Mesothelial cell of epicardium (in vitro differentiated cells): ENCODE measurements around the gene NT5M. TPM values are rescaled to one million over a fixed set of nuclear protein-coding genes. Genes with fewer than 3 reads are reported as not detected.

Source experiments
- DNase-seq, 2 experiments: peaks; one replicate each; pipeline ENCODE4 v3.0.0; 2021; ENCODE audit warnings: low spot score in 2 of 2; ENCODE audit not compliant: unreplicated experiment in 2 of 2
- H3K27ac Mint-ChIP-seq: 2 replicates; pipeline ENCODE4 v1.8.0; 2021; ENCODE audit warnings: mixed read lengths
- H3K27me3 Mint-ChIP-seq: 2 replicates; pipeline ENCODE4 v1.8.0; 2021; ENCODE audit warnings: low read depth, mixed read lengths
- H3K36me3 Mint-ChIP-seq: 2 replicates; pipeline ENCODE4 v1.8.0; 2021; ENCODE audit warnings: mixed read lengths
- H3K4me1 Mint-ChIP-seq: 2 replicates; pipeline ENCODE4 v1.8.0; 2021; ENCODE audit warnings: mixed read lengths
- H3K4me3 Mint-ChIP-seq: 2 replicates; pipeline ENCODE4 v1.8.0; 2021; ENCODE audit warnings: mild to moderate bottlenecking, moderate library complexity, mixed read lengths
- H3K9me3 Mint-ChIP-seq: 2 replicates; pipeline ENCODE4 v1.8.0; 2021; ENCODE audit warnings: mixed read lengths
- total RNA-seq: library from RNA; stranded (reverse); gene quantifications from 3 replicates; pipeline ENCODE4 v1.2.1, GENCODE V29; 2021
- TF ChIP-seq, protein P1 (sequence below): fragments of 200-600 bp; sonication (generic); IDR thresholded peaks from one replicate; pipeline ENCODE4 v1.5.0; 2021; ENCODE audit warnings: antibody characterized with exemption; ENCODE audit not compliant: unreplicated experiment

The NT5M gene
- total RNA-seq, 1 donor from 2014 or later: 4.6 TPM

DNA sequence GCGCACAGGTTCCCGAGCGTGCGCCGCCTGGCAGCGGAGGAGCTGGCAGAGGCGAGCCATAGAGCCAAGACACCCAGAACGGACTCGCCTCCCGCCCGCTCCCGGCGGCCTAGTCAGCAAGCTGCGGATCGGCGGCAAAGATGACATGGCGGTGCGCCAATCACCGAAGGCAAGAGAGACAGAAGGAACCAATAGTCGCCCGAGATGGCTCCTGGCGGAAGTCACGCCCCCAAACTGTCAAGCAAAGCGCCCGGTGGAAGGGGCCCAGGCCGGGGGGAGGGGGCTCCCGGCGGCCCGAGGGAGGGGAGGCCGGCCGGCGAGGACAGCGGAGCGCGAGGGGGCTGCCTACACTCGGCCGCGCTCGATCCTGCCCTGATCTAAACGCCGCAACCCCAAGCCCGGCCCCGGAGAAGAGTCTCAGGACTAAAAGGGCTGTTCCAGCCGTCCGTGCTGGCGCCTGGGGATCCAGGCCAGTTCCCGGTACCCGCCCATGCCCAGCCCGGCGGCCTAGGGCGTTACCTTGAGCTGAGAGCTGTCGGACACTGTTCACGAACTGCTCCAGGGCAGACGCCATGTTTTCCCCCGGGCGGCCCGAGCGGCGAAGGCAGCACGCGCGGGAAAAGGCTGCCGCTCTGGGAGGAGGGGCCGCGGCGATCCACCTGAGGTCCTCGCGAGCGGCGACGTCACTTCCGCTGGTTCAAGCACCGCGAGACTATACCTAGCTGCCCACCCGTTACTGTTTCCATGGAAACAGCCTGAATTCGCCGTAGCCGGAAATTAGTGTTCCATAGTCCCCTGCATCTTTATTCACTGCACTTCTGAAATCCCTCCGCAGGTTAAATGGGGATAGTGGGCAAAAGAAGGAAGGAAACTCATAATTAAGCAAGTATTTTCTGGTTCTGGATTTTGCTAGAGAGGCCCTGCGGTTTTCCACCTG lies 22.3 kb upstream of the NT5M start, which contains the start of gene COPS3:
TSS of gene COPS3 (minus strand) at position 634 of the 937 bp plus-strand sequence. CDS start at position 574, 60 bp downstream.
- TF ChIP-seq, protein P1, sequence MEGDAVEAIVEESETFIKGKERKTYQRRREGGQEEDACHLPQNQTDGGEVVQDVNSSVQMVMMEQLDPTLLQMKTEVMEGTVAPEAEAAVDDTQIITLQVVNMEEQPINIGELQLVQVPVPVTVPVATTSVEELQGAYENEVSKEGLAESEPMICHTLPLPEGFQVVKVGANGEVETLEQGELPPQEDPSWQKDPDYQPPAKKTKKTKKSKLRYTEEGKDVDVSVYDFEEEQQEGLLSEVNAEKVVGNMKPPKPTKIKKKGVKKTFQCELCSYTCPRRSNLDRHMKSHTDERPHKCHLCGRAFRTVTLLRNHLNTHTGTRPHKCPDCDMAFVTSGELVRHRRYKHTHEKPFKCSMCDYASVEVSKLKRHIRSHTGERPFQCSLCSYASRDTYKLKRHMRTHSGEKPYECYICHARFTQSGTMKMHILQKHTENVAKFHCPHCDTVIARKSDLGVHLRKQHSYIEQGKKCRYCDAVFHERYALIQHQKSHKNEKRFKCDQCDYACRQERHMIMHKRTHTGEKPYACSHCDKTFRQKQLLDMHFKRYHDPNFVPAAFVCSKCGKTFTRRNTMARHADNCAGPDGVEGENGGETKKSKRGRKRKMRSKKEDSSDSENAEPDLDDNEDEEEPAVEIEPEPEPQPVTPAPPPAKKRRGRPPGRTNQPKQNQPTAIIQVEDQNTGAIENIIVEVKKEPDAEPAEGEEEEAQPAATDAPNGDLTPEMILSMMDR: no peak
- Mint-ChIP-seq H3K27me3 (no peaks in the 10 kb centered on the region), H3K36me3 (no peaks in the 10 kb centered on the region), H3K4me1 (peaks cover 25% of the 10 kb centered on the region), H3K4me3 (peak within 1 kb of the TSS; percentile 94), H3K27ac (peak within 1 kb of the TSS; percentile 97), H3K9me3 (no peaks in the 10 kb centered on the region)
- DNase-seq: peak; percentile 97 to 98

DNA sequence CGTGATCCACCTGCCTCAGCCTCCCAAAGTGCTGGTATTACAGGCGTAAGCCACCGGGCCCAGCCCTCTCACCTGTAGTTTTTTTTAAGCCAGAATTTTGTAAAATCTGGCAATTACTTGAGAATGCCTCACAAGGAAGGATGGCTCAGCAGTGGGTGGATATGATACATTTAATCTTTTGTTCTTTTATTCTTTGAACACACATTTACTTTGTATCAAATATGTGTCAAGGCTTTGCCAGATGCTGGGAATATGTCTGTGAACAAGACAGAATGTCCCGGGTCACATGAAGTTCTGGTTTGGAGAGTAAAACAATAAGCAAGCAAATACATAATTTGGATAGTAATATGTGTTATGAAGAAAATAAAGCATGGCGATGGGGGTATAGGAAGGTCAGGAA lies 17.2 kb upstream of the NT5M start:
- DNase-seq: no peak
- H3K36me3 Mint-ChIP-seq: no peaks in the 10 kb centered on the region
- H3K27ac Mint-ChIP-seq: no peak overlapping the region
- TF ChIP-seq, protein P1: no peak
- H3K9me3 Mint-ChIP-seq: no peaks in the 10 kb centered on the region
- peaks cover 11% of the 10 kb centered on the region for H3K4me1 Mint-ChIP-seq
- H3K27me3 Mint-ChIP-seq: no peaks in the 10 kb centered on the region
- no peak overlapping the region for H3K4me3 Mint-ChIP-seq

DNA sequence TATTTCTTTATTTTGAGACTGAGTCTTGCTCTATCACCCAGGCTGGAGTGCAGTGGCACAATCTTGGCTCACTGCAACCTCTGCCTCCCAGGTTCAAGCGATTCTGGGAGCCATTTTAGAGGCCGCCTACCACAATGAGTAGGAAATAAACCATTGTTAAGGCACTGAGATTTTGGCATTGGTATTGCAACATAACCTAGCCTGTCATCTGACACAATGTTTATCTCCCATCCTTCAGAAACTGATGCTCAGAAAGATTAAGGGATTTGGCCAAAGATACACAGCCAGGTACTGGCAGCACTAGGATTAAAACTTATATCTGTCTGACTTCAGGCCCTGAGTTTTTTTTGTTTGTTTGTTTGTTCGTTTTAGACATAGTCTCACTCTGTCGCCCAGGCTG lies 14.1 kb upstream of the NT5M start:
- Mint-ChIP-seq H3K4me3 (no peak overlapping the region), H3K4me1 (no peaks in the 10 kb centered on the region), H3K9me3 (no peaks in the 10 kb centered on the region), H3K27ac (no peak overlapping the region), H3K27me3 (no peaks in the 10 kb centered on the region), H3K36me3 (no peaks in the 10 kb centered on the region)
- no peak for DNase-seq
- TF ChIP-seq, protein P1: no peak

DNA sequence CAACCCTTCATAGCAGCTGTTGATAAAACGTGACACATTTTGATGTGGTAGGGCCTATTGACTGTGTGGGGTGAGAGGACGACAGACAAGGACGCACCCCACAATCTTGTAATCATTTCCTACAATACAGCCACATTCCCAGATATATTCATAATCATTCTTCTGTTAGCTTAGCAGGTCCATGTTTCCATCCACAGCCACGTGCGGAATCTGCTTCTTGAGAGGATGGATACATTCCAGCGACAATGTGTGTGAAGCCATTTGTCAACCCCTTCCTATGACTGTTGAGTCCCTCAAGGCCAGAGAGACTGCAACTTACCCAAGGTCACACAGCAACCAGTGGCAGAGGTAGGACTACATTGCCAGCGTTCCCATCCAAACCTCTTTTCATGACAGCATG lies 13.5 kb upstream of the NT5M start:
- TF ChIP-seq, protein P1: no peak
- Mint-ChIP-seq H3K36me3 (no peaks in the 10 kb centered on the region), H3K9me3 (no peaks in the 10 kb centered on the region), H3K27ac (no peak overlapping the region), H3K4me3 (no peak overlapping the region), H3K4me1 (no peaks in the 10 kb centered on the region), H3K27me3 (no peaks in the 10 kb centered on the region)
- DNase-seq: no peak

DNA sequence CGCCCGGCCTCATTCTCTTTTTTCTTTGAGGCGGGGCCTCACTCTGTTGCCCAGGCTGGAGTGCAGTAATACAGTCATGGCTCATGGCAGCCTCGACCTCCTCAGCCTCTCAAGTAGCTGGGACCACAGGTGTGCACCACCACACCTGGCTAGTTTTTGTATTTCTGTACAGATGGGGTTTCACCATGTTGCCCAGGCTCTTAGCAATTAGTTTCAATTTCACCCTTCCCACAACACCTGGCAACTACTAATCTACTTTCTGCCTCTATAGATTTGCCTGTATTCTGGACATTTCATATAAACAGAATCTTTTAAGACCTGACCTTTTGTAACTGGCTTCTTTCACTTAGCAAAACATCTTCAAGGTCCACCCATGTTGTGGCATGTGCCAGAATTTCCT lies 8.0 kb upstream of the NT5M start:
- H3K9me3 Mint-ChIP-seq: no peaks in the 10 kb centered on the region
- TF ChIP-seq, protein P1: no peak
- H3K27ac Mint-ChIP-seq: no peak overlapping the region
- H3K36me3 Mint-ChIP-seq: no peaks in the 10 kb centered on the region
- H3K27me3 Mint-ChIP-seq: no peaks in the 10 kb centered on the region
- no peak overlapping the region for H3K4me3 Mint-ChIP-seq
- DNase-seq: no peak
- H3K4me1 Mint-ChIP-seq: peaks cover 4% of the 10 kb centered on the region
